ENCODE results near the gene ZNF382. TPM values are rescaled to one million over a fixed set of nuclear protein-coding genes. Genes with fewer than 3 reads are reported as not detected.

The ZNF382 gene
- total RNA-seq, result 1 to 10 TPM in 3 of 4 donors, under 1 TPM in 1; 0.95 to 3.3 (median 1.2) TPM

DNA sequence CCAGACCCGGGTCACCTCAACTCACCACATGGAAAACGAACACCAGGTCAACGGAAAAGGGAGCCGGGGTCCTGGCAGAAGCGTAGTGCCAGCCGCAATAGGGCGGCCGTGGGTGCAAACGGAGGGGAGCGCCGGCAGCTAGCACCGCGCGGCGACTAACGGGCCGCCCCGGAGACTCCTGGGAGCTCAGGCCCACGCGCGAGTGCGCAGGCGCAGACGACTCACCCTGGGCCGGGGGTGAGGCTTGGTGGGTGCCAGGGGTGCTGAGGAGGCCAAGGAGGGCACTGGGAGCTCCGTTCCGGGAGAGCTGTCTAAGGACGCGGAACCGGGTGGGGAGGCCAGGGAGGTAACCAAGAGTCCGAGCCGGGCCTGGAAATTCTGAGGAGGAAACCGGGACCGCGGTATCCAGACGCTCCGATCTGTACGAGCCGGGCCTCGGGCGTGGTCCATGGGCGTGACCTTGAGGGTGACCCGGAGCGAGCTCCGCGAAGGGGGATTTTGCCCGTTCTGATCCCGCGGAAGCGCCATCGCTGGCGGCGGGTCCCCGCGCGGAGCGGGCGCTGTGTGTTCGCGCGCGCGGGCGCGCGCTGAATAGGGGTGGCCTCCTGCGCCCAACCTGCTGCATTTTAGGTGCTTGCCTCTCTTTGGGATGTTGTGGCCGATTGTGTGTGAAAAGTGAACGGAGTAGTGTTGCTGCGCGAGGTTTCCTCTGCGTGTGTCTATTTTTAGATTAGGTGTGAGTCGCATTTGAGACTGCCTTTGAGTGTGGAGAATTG, at the start of gene ZNF382:
Gene ZNF382 (plus strand): TSS at position 213 of the 776 bp plus-strand sequence. CDS start 4,602 bp downstream, outside the sequence.
- intact Hi-C loops (cut with DNase I; ENCODE audit: low total_unique reads), result no loop called here
- TF ChIP-seq POLR2A (IDR thresholded peaks at IDR 0.05) (no peak), CTCF (IDR thresholded peaks at IDR 0.05) (no peak)
- H3K4me3 ChIP-seq (ENCODE audit: low read depth, poor library complexity, severe bottlenecking), result peak within 1 kb of the TSS; percentile 26
- 3 to 4% methylated on average over 17 to 61 of the region's 73 CpGs for WGBS, 2 donors
- DNase-seq (ENCODE audit: low spot score in 2 of 2), result peak; percentile 15 to 85

- WGBS, 2 donors, result 93 to 96% methylated on average over 1 of the region's 1 CpG
- H3K4me3 ChIP-seq (ENCODE audit: low read depth, poor library complexity, severe bottlenecking), result no peak overlapping the region
- intact Hi-C loops (cut with DNase I; ENCODE audit: low total_unique reads), result no loop called here
- TF ChIP-seq POLR2A (IDR thresholded peaks at IDR 0.05) (no peak), CTCF (IDR thresholded peaks at IDR 0.05) (no peak)
- DNase-seq (ENCODE audit: low spot score in 2 of 2), result no peak
These were observed 40.7 kb upstream of the ZNF382 start for GRCh38 chr19:36564391-36564790.

- peak overlapping the region; percentile 94 for H3K4me3 ChIP-seq (ENCODE audit: low read depth, poor library complexity, severe bottlenecking)
- DNase-seq (ENCODE audit: low spot score in 2 of 2), result no peak
- TF ChIP-seq POLR2A (IDR thresholded peaks at IDR 0.05), result no peak
- no peak for TF ChIP-seq CTCF (IDR thresholded peaks at IDR 0.05)
- 0 to 1% methylated on average over 11 of the region's 11 CpGs for WGBS, 2 donors
- intact Hi-C loops (cut with DNase I; ENCODE audit: low total_unique reads), result no loop called here
These were observed 32.5 kb upstream of the ZNF382 start for GRCh38 chr19:36572593-36573019.

DNA sequence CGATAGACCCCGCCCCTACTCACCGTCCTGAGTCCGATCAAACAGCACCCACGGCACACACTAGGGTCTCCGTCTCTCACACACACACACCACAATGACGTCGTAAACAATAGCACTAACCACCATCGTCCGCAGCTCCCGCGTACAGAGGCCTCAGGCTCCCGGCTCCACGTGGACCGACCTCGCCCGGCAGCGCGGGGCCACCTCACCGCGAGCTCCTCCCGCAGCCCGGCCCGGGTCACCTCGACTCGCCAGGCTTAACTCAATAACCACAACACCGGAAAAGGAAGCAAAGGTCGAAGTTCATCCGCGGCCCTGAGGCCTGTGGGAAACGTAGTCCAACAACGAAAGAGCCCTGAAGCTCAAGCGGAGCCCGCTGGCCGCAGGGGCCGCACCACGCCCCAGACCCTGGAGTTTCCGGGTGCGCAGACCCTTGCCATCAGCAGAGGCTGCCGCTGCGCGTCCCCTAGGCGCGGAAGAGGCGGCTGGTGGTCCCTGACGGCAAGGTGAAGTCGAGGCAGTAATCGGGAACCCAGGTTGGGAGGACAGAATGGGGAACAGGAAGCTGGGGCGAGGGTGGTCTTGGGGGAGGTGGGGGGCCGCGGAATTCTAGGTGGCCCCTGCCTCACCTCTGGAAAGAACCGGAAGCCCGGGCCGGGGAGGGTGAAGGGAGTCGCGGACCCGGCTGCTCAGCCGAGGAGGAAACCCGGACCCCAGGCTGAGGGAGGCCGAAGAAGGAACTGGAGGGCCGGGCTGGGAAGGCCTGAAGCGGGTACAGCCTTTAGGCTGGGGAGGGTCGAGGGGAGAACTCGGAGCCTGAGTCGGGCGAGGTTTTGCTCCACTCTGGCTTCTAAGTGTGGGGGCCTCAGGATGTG, 31.9 kb upstream of the ZNF382 start, which contains the start of gene ZNF529:
Gene ZNF529 (minus strand): TSS at position 273 of the 875 bp plus-strand sequence. CDS start 946 bp downstream, outside the sequence.
- intact Hi-C loops (cut with DNase I; ENCODE audit: low total_unique reads), result no loop called here
- peak in 1 of 2 donors; percentile 37 for TF ChIP-seq POLR2A (IDR thresholded peaks at IDR 0.05)
- TF ChIP-seq CTCF (IDR thresholded peaks at IDR 0.05), result peak in 1 of 3 donors; percentile 8
- DNase-seq (ENCODE audit: low spot score in 2 of 2), result peak; percentile 89 to 97
- H3K4me3 ChIP-seq (ENCODE audit: low read depth, poor library complexity, severe bottlenecking), result peak within 1 kb of the TSS; percentile 94
- 0 to 1% methylated on average over 59 to 62 of the region's 66 CpGs for WGBS, 2 donors

- 22 to 24% methylated on average over 18 of the region's 18 CpGs for WGBS, 2 donors
- no peak for DNase-seq (ENCODE audit: low spot score in 2 of 2)
- intact Hi-C loops (cut with DNase I; ENCODE audit: low total_unique reads), result no loop called here
- H3K4me3 ChIP-seq (ENCODE audit: low read depth, poor library complexity, severe bottlenecking), result peak overlapping the region; percentile 94
- TF ChIP-seq CTCF (IDR thresholded peaks at IDR 0.05) (no peak), POLR2A (IDR thresholded peaks at IDR 0.05) (no peak)
These were observed 31.0 kb upstream of the ZNF382 start for GRCh38 chr19:36573895-36574720.

Data from lower leg skin (tissue), 4 donors.